Measurements from ENCODE around the gene EMSY. TPM values are rescaled to one million over a fixed set of nuclear protein-coding genes. Genes with fewer than 3 reads are reported as not detected.
"Not testable (repeated sequence)": the region's sequence is repeated elsewhere in the genome, so short reads cannot be mapped to it uniquely, and the experiment has no call there.

Gene EMSY
- total RNA-seq, 4 donors from 2014 or later, result 35.7 to 79.6 (median 43.8) TPM

GRCh38 chr11:76591416-76591815, 146.6 kb downstream of the EMSY start:
- TF ChIP-seq POLR2AphosphoS5 (IDR thresholded peaks at IDR 0.05) (peak in 2 of 3 donors; percentile 29 to 30), EP300 (IDR thresholded peaks at IDR 0.05; ENCODE audit: low read depth) (no peak), POLR2A (IDR thresholded peaks at IDR 0.05) (peak; percentile 59)
- H3K9me3 ChIP-seq, result no peaks in the 10 kb centered on the region
- intact Hi-C loops (cut with DNase I; ENCODE audit: low total_unique reads), result no loop called here
- WGBS, 2 donors (ENCODE audit: low coverage in 1 of 2), result 59% methylated on average over 8 of the region's 8 CpGs; no CpG with 5 or more reads in 1 of the 2 donors
- in situ Hi-C loops (cut with MboI; ENCODE audit: low pct_ligation_motif_present in 1 of 4, low pct_unique_long_range_greater_than_20kb in 1 of 4, low sequenced_read_pairs in 3 of 4), result no loop called here
- peak overlapping the region; percentile 62 to 83 (median 80) for H3K27ac ChIP-seq
- H3K36me3 ChIP-seq, result no peaks in the 10 kb centered on the region
- peak overlapping the region in 1 of 4 donors; percentile 12 for H3K4me3 ChIP-seq
- H3K4me1 ChIP-seq, result peaks cover 0 to 53% (median 28%) of the 10 kb centered on the region in 4 donors
- peak; percentile 88 for DNase-seq
- no peaks in the 10 kb centered on the region for H3K27me3 ChIP-seq

- WGBS, 2 donors (ENCODE audit: low coverage in 1 of 2), result 30 to 43% methylated on average over 2 to 4 of the region's 17 CpGs
- Histone ChIP-seq H3K36me3 (no peaks in the 10 kb centered on the region), H3K4me1 (peaks cover 0 to 53% (median 28%) of the 10 kb centered on the region in 4 donors), H3K27ac (peak overlapping the region; percentile 62 to 83 (median 80)), H3K9me3 (no peaks in the 10 kb centered on the region), H3K27me3 (no peaks in the 10 kb centered on the region), H3K4me3 (peak overlapping the region in 2 of 4 donors; percentile 12 to 15)
- intact Hi-C loops (cut with DNase I; ENCODE audit: low total_unique reads), result no loop called here
- in situ Hi-C loops (cut with MboI; ENCODE audit: low pct_ligation_motif_present in 1 of 4, low pct_unique_long_range_greater_than_20kb in 1 of 4, low sequenced_read_pairs in 3 of 4), result no loop called here
- no peak for TF ChIP-seq CTCF (IDR thresholded peaks at IDR 0.05)
- no peak for TF ChIP-seq EP300 (IDR thresholded peaks at IDR 0.05; ENCODE audit: low read depth)
- TF ChIP-seq POLR2A (IDR thresholded peaks at IDR 0.05), result no peak
- TF ChIP-seq POLR2AphosphoS5 (IDR thresholded peaks at IDR 0.05), result no peak
- no peak for DNase-seq
These were observed 147.5 kb downstream of the EMSY start for GRCh38 chr11:76592025-76592914.

- Histone ChIP-seq H3K27me3 (no peaks in the 10 kb centered on the region), H3K27ac (peak overlapping the region; percentile 62 to 83 (median 80)), H3K9me3 (no peaks in the 10 kb centered on the region), H3K36me3 (no peaks in the 10 kb centered on the region), H3K4me1 (peaks cover 0 to 48% (median 28%) of the 10 kb centered on the region in 4 donors), H3K4me3 (peak overlapping the region in 2 of 4 donors; percentile 12 to 15)
- intact Hi-C loops (cut with DNase I; ENCODE audit: low total_unique reads) (no loop called here), in situ Hi-C loops (cut with MboI; ENCODE audit: low pct_ligation_motif_present in 1 of 4, low pct_unique_long_range_greater_than_20kb in 1 of 4, low sequenced_read_pairs in 3 of 4) (no loop called here)
- WGBS, 2 donors (ENCODE audit: low coverage in 1 of 2), result 53 to 83% methylated on average over 1 to 3 of the region's 3 CpGs
- peak; percentile 82 for DNase-seq
- TF ChIP-seq CTCF (IDR thresholded peaks at IDR 0.05) (no peak), POLR2A (IDR thresholded peaks at IDR 0.05) (peak; percentile 63), POLR2AphosphoS5 (IDR thresholded peaks at IDR 0.05) (peak; percentile 48 to 64 (median 51)), EP300 (IDR thresholded peaks at IDR 0.05; ENCODE audit: low read depth) (peak; percentile 6)
These were observed 148.1 kb downstream of the EMSY start for GRCh38 chr11:76592961-76593360.

GRCh38 chr11:76595091-76595490, 150.3 kb downstream of the EMSY start:
- H3K27ac ChIP-seq; DNase-seq; H3K36me3 ChIP-seq; in situ Hi-C loops (cut with MboI; ENCODE audit: low pct_ligation_motif_present in 1 of 4, low pct_unique_long_range_greater_than_20kb in 1 of 4, low sequenced_read_pairs in 3 of 4); intact Hi-C loops (cut with DNase I; ENCODE audit: low total_unique reads); H3K9me3 ChIP-seq; H3K27me3 ChIP-seq; H3K4me3 ChIP-seq: not testable (repeated sequence)
- H3K4me1 ChIP-seq, result peaks cover 0 to 39% (median 12%) of the 10 kb centered on the region in 4 donors
- 86 to 91% methylated on average over 4 of the region's 4 CpGs for WGBS, 2 donors (ENCODE audit: low coverage in 1 of 2)

GRCh38 chr11:76596652-76597051, 151.8 kb downstream of the EMSY start:
- TF ChIP-seq CTCF (IDR thresholded peaks at IDR 0.05) (no peak), POLR2AphosphoS5 (IDR thresholded peaks at IDR 0.05) (no peak), POLR2A (IDR thresholded peaks at IDR 0.05) (no peak), EP300 (IDR thresholded peaks at IDR 0.05; ENCODE audit: low read depth) (no peak)
- Histone ChIP-seq H3K4me3 (no peak overlapping the region), H3K4me1 (peaks cover 0 to 27% (median 6%) of the 10 kb centered on the region in 4 donors), H3K36me3 (no peaks in the 10 kb centered on the region), H3K27ac (no peak overlapping the region), H3K27me3 (no peaks in the 10 kb centered on the region), H3K9me3 (no peaks in the 10 kb centered on the region)
- no peak for DNase-seq
- 79% methylated on average over 11 of the region's 11 CpGs; no CpG with 5 or more reads in 1 of the 2 donors for WGBS, 2 donors (ENCODE audit: low coverage in 1 of 2)
- in situ Hi-C loops (cut with MboI; ENCODE audit: low pct_ligation_motif_present in 1 of 4, low pct_unique_long_range_greater_than_20kb in 1 of 4, low sequenced_read_pairs in 3 of 4), result no loop called here
- intact Hi-C loops (cut with DNase I; ENCODE audit: low total_unique reads), result no loop called here
